HG03354 (cell line): ENCODE data around the gene LRRC8B.

Experiments
- ATAC-seq: cut with Tn5 transposase; IDR thresholded peaks from one replicate; pipeline ENCODE4 v1.9.1; 2021; ENCODE audit warnings: mild to moderate bottlenecking; ENCODE audit not compliant: unreplicated experiment, poor library complexity, severe bottlenecking

LRRC8B gene

GRCh38 chr1:89603651-89604413 lies 79.2 kb downstream of the LRRC8B start:
- ATAC-seq = no peak

GRCh38 chr1:89604414-89604735 lies 79.7 kb downstream of the LRRC8B start:
- ATAC-seq = no peak

GRCh38 chr1:89605692-89606091 lies 81.1 kb downstream of the LRRC8B start:
- ATAC-seq = no peak

GRCh38 chr1:89606227-89606980 lies 81.8 kb downstream of the LRRC8B start:
- ATAC-seq = no peak

- ATAC-seq = no peak
Measured at GRCh38 chr1:89607156-89607555, 82.5 kb downstream of the LRRC8B start.

- no peak for ATAC-seq
Measured at GRCh38 chr1:89607586-89608318, 83.1 kb downstream of the LRRC8B start.

GRCh38 chr1:89608319-89608983 lies 83.8 kb downstream of the LRRC8B start:
- ATAC-seq = no peak

GRCh38 chr1:89608984-89609725 lies 84.5 kb downstream of the LRRC8B start:
- ATAC-seq = no peak

GRCh38 chr1:89609781-89610456 lies 85.3 kb downstream of the LRRC8B start:
- no peak for ATAC-seq

GRCh38 chr1:89610457-89611011 lies 85.9 kb downstream of the LRRC8B start:
- ATAC-seq = no peak

GRCh38 chr1:89611721-89612120 lies 87.1 kb downstream of the LRRC8B start:
- ATAC-seq = peak; percentile 95

GRCh38 chr1:89613928-89614327 lies 89.3 kb downstream of the LRRC8B start:
- no peak for ATAC-seq

- ATAC-seq = no peak
Measured at GRCh38 chr1:89615676-89616598, 91.3 kb downstream of the LRRC8B start.

GRCh38 chr1:89616844-89617627 lies 92.4 kb downstream of the LRRC8B start:
- ATAC-seq = no peak

GRCh38 chr1:89620664-89621063 lies 96.0 kb downstream of the LRRC8B start:
- ATAC-seq = no peak

GRCh38 chr1:89622895-89623294 lies 98.3 kb downstream of the LRRC8B start:
- no peak for ATAC-seq

- no peak for ATAC-seq
Measured at GRCh38 chr1:89624314-89624713, 99.7 kb downstream of the LRRC8B start.
